Stimulated activated CD4-positive, alpha-beta T cell treated with anti-CD3 and anti-CD28 coated beads, Interleukin-12 subunit alpha, Interleukin-12 subunit beta, amount 100 ng/mL, for 24 hours (primary cell): ENCODE measurements around the gene SPACDR.

Experiments
- DNase-seq, 2 experiments: peaks; one replicate each; pipeline ENCODE4 v3.0.0-alpha.2; 2020; ENCODE audit warnings: low read depth in 2 of 2

SPACDR gene

DNA sequence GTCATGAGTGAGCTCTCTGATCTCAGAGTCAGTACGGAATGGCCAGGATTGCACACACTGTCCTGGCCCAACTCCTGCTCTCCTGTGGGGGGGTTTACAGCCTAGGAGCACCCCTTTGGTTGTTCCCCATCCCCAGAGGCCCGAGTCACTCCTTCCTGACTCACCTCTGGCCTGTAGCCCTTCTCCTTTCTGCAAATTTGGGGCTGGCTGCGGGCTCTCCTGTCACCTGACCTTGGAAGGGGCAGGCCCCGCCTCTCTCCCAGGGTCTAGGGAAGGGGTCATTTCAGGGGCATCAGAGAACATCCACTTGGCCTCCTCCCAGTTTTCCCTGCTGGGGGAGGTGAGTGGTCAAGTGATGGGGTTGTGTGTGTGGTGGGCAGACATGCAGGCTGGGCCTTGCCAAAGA is 21.4 kb upstream of the SPACDR start:
- DNase-seq, result no peak

DNA sequence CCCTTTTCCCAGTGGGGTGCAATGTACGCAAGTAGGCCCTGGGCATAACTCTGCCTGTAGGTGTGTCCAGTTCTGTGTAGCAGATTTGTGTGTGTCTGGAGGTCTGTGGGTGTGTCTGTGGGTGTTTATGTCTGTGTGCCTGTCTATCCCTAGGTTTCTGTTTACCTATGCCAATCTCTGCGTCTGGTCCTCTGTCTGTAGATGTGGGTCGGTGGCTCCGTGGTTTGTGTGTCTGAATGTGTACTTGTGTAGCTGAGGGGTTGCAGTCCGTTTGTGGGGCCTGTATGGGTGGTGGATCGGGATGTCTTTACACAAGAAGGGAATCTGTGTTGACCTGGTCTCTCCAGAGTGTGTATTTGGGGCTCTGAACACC is 20.6 kb upstream of the SPACDR start:
- DNase-seq, result no peak

DNA sequence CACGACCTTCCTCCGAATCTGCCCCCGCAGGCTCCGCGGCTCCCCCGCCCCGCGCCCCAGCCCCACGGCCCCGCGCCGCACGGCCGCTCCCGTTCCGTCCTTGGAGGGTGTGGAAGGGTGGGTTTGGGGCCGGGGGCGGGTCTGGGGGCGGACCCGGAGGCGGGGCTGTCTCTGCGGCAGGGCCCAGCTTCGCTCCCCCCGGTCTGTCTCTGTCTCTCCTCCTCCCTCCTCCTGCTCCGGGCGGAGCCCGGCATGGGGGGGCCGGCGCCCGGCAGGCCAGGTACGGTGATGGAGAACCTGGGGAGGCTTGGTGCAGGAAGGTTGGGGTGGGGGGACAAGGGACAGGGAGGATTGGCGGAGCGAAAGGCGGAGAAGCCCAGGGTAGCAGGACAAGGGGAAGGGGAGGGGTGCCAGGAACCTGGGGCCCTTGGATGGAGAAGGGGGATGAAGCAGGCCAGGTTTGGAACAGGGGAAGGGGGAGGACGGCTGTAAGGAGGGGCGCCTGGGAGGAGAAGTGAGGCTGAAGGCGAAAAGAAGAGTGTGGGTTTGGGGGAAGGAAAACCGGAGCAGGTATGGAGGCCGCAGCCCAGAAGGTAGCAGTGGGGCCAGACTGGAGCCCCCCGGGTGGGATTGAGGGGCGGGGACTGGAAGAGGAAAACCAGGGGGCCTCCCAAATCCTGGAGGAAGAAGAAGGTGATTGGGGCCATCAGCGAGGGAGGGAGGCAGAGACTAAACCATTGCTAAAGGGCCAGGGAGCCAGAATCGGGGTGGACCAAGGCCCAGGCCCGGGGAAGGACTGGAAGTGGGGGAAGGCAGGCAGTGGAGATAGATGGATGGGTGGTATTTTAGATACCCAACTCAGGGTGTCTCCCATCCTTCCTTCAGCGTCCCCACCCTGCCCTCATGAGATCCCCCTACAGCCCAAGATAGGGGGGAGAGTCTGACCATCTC is 19.9 kb upstream of the SPACDR start, which contains the start of gene NYAP1:
Gene NYAP1, plus strand, starts transcription at position 206 of the 951 bp plus-strand sequence. CDS start 1,385 bp downstream, outside the sequence.
- DNase-seq, result peak in 1 of 2 experiments; percentile 37

DNA sequence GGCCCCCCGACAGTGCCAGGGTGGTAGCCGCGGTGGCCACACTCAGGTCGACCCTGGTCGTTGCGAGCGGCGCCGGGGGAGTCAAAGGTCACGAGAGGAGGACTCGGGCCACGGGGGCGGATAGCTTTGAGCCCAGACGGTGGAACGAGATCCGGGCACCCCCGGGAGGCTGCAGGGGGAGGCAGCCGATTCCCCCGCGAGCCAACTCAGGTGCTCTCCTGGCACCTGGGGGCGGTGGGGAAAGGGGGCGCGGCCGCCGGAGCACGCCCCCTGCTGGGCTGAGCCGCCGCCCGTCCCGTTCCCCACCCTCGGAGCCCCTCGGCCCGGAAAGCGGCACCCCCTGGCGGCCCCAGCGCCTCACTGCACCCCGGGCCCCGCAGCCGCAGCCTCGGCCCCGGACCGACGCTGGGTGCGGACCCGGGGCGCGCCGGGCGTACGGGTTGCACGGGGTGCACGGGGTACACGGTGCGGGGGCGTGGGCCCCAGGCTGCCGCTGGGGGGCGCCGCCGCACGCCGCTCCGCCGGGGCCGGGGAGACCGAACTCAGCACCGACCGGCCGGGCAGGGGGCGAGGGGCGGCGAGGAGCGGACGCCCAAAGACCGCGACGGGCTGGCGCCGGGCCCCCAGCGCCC is 19.1 kb upstream of the SPACDR start:
- DNase-seq, result peak; percentile 60 to 77

DNA sequence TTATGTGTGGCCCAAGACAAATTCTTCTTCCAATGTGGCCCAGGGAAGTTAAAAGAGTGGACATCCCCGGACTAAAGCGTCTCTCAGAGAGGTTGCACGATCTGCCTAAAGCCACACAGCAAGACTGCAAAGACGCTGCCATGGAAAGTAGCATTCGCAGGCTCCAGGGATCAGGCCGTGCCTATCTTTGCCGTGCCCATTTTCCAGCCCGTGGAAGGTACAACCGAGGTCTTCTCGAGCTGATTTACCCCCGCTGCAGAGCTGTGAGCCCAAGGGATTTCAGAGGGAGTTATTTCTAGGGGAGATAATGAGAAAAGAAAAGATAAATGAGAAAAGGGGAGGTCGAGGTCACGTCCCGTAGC is 18.6 kb upstream of the SPACDR start:
- no peak for DNase-seq

DNA sequence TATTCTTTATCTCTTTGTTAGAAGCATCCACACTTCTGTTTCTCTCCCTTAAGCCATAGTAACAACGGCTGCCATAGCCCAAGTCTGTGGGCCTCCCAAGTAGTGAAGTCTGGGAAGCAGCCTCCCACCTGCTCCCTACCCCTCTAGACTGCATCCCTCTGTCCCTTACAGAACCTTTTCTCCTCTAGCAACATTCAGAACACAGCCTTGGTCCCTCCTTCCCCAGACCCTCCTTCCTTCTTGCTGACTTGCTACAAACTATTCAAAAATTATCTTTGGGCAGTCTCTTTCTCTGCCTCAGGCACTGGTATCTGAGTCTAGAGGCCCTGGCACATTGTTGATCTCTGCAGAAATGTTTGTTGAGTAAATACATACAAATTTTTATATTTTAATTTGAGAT is 17.4 kb upstream of the SPACDR start:
- DNase-seq, result no peak

DNA sequence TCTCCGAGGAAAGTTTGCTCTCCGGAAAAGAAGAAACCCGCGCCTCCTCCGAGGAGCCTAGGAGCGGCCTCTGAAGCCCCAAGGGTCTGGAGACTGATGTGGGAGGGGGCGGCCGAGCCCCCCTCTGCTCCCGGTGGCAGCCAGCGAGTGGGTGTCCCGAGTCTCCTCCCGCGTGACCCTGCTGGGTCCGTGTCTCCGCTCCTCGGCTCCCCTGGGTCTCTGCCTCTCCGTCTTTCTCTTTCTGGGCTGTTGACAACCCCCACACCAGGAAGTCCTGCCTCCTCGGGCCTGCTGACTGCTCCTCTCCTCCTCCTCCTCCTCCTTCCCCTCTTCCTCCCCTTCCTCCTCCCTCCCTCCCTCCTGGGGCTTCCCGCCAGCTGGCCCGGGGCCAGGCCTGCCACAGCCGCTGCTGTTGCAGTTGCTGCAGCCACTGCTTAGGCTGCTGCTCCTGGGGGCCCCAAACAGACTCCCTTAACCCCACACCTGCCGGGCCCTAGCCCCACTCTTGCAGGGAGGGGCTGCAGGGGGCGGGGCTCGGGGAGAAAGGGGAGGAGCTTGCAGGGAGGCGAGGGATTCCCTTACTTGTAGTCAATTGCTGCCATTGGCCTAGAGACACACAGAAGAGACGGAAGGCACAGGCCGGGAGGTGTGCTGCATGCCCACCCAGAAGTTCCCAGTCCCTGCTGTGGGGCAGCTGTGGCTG is 15.0 kb upstream of the SPACDR start, which contains the start of gene TSC22D4:
Gene TSC22D4, minus strand, starts transcription at position 257 of the 703 bp plus-strand sequence. CDS start 1,176 bp downstream, outside the sequence.
- peak; percentile 74 to 87 for DNase-seq

DNA sequence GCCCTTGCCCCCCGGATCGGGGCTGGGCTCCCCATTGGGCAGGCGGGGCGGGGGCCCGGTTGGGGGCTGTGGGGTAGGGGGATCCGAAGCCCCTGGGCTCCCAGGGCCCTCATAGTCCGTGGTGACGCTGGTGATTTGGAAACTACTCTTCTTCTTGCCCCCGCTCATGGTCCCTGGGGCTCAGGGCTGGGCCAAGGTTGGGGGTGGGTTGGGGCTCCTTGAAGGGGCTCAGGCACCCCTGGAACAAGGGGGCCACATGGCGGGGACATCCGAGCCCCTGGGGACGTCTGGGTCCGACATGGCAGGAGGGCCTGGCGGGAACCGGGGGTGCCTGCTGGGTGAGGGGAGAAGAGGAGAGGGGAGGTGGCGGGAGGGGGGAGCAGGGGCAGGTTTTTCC is 13.8 kb upstream of the SPACDR start:
- no peak for DNase-seq

DNA sequence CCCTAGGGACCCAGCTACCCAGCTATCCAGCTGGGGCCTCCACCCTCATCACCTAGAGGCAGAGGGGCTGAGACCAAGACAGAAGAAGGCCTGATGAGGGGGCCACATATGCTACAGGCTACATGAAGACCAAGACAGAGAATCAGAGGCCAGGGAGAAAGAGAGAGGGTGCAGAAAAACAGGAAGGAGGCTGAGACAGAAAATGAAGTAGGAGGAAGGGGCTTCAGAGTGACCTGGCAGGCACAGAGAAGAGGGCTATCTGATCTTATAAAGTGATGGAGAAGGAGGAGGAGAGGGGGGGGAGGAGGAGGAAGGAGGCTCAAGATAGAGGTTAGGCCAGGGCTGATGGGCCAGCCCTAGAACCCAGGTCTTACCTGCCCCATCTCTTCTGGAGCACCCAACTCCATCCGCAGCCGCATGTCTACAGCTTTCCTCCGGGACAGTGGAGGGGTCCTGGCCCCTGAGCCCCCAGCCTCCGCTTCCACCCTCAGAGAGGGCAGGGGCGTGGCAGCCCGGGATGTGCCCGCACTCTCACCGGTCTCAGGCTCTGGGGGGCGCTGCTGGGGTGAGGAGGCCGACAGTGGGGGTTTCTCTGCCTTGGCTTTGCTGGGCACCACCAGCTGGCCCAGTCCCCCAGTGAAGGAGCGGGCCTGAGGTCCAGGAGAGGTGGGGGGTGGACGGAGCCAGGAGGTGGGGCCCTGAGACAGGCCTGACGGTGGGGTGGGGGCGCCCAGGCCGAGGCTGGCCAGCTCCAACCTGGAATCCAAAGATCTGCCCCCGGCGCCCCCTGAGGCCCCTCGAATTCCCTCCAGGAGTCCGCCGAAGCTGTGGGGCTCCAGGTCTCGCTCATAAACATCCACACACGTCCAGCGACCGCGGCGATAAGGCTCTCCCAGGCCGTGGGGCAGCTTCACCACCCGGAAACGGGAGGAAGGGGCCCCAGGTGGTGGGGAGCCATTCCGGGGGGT is 13.1 kb upstream of the SPACDR start:
- peak in 1 of 2 experiments; percentile 34 for DNase-seq

DNA sequence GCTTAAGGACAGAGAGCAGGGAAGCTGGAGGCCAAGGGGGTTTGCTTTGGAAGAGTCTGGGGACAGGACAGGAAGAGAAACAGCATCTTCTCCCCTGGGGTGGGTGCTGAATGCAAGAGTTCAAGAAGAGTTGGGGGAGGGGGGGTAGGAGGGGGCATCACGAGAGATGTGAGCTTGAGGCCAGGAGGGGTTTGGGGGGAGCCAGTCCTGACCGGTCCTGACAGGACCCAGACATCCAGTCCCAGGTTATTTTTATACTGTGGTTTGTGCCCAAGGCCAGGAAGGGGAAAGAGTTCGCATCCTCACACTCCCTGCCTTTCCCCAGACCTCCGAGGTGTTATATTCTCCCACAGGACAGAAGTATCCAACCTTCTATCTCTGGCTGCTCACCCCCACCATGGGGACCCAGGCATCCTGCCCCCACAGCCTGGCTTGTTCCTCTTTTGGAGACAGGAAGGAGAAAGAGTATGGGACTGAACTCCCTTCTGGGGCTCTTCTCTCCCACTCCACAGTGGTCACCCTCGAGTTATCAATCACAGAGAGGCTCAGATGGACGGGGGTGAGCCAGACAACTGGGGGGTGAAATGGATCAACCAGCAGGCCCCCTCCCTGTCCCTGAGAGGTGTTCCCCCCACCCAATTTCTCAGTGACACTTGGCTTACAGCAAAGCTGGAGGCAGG is 12.2 kb upstream of the SPACDR start:
- no peak for DNase-seq

DNA sequence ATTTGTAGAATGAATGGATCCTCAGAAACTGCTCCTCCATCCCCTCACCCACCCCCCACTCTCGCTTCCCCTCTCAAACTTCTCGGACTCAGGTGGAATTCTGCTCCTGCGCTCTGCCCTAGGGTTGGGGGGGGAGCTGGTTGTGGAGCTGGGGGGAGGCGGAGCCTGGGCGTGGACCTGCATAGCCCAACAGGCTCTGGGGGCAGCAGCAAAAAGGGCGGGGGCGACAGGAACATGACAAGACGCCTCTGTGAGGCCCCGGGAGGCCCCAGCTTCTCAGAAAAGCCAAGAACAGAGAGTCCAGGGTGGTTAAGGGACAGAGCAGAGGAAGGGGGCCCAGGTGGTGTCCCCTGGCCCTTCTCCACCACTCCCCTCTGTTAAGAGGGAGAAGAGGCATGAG is 11.5 kb upstream of the SPACDR start:
- DNase-seq, result no peak

DNA sequence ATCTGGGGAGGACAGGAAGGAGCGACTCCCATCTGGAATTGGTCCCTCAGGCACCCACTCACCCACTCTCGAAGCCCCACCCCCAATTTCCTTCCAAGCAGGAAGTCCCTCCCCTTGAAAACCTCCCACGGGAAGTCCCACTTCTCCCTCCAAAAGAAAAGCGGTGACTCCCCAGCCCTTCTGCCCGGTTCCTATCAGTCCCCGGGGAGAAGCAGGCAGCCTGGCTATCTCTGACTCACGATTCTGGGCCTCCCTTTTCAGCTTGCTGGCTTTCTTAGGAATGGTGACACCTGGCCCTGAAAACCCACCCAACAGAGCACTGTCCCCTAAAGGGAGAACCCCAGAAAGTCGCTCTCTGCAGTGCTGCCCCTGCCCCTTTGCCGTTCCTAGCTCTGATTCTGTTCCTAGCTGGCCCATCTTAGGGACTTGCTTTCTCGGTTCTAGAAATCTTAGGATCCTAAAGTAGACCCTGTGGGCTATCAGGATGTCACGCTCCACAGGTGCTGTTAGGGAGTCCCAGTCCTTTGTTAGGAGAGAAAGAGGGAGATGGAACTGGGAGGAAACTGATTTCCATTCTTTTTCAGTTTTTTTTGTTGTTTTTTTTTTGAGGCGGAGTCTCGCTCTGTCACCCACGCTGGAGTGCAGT is 8.9 kb upstream of the SPACDR start:
- DNase-seq, result no peak

DNA sequence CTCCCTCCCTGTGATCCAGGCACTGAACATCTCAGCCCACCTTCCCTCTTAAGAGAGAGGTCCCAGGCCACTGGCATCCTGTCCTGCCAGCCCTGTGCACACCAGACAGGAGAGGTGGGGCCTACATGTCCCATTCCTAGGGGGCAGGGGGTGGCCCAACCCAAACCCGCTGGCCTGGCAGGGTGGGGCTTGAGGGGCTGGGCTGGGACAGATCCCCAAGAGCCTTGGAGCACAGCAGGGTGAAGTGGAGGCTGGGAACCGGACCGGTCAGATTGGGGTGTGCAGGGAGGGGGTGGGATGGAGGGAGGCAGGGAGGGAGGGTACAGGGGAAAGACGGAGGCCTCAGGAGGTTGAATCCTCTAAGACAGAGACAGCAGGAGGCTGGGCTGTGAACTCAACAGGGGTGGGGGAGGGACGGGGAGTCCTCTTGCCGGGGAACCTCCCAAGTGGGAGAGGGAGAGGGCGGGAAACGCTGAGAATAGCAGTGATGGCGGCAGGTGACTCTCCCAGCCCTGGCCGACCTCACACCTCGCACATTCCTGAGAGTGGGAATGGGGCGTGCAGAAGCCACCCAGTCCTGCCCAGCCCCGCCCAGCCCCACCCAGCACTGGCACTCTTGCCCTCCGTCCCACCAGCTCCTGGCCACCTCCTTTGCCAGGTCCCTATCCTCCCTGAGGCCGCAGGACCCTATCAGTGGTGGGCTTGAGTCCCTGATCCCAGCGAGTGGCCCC is 8.2 kb upstream of the SPACDR start:
- no peak for DNase-seq

DNA sequence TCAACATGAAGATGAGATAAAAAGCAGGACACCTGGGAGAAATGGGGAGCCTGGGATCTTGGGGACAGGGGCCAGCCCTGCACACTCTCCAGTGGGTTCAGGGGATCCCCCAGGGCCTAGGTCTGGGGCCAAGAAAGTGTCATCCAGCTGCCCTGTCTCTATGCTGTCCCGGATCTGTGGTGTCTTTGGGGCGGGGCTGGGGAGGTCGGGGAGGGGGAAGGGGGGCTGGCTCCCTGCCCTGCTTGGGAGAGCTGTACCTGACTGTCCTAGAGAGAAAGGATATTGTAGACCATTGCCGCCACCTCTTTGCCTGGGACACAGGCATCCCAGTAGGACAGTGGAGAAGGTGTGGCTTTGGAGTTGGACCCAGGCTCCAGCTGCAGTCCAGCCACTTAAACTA is 7.0 kb upstream of the SPACDR start:
- no peak for DNase-seq

DNA sequence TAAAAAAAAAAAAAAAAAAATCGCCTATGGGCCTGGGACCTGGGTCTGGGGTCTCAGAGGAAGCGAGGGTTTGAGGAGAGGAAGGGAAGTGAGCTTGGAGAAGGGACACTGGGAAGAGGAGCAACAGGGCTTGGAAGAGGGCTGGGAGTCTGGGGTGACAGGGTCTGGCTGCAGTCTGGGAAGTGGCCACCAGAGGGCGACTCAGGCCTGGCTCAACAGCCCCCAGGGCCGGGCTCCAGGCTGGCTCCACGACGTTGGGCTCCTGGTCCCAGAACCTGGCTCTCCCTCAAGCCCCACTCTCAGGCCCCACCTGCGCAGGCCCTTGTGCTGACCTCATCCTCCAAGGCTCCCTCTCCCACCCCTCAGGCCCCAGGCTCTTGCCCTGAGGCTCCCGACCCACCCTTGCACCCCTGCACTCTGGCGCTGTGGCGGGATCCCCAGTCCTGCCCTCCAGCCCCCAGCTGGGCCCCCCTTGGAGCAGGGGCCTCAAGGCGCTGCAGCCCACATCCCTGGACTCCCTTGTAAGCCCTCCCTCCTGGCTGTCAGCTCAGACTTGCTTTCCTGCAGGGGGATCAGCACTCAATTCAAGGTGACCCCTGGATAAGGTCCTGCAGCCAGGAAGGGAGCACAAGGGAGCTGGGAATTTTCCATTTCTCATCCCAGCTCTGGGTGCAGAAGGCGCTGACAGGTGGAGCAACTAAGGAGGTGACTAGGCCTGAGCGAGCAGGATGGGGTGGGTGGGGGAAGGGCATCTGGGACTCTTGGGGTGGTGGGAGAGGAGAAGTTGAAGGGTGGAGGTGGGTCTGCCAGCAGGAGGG is 5.4 kb upstream of the SPACDR start:
- peak; percentile 70 to 84 for DNase-seq

DNA sequence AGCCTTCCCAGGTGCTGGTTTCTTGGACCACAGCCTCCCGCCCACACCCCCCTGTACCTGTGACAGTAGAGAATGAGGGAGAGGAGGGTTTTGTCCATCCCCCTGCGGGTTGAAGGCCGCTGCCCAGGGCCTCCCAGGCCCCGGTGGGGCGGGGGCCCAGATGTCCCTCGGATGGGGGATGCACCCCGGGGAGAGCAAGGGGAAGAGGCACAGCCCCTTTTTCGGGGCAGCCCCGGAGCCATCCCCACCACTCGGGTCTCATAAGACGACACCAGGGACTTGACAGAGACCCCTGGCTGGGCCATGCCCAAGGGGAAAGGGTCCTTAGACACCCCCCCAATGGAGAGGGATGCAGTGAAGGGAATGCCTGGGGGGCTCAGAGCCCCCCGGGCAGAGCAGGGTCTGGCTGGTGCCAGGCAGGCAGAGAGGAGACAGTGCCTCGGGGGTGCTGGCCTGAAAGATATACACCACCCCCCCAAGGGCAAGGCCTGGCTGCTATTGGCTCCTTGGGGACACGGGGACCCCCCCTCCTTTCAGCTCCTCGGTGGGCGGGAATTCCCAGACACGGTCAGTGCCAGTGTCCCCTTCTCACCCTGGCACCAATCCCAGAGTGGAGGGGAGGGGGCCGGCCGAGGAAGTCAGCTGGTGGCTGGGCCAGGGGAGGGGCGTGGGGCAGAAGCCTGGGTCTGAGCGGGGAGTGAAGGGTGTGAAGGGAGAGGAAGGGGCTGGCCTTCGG is 3.7 kb upstream of the SPACDR start:
- DNase-seq, result no peak

DNA sequence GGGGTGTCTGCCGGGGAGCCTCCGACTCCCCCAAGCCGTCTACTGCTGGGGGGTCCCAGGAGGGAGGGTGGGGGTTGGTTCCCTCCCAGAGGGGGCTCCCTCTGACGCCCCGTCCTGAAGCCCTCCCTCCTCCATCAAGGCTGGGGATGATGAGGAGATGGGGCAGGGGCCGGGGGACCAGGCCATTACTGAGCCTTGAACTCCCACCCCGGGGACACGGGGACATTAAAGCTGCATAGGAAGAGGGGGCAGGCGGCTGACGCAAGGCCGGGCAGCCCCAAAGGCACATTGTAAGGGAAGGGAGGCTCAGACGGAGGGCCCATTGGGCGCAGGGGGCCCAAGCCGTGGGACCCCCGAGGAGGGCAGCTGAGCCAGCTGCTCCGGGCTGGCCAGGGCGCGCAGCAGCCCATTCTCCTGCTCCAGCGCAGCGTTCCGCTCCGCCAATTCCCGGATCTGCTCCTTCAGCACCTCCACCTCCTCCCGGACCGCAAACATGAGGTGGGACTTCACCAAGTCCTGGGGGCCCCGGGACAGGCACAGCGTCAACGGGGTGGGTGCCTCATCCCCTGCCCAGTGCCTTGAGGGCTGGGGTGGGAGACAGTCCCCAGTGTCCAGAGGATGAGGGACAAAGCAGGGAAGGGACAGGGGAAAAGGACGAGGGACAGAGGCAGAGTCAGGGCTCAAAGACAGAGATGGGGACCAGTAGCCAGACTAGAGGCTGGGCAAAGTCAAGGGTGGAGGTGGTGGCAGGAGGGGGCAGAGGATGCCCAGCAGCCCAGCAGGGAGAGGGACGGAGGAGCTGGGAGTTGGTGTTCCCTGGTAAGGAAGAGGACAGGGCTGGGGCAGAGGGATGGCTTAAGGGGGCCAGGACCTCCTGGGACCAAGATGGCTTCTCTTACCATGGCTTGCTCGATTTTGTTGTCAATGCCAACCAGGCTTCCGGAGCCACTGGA is 2.9 kb upstream of the SPACDR start:
- DNase-seq, result no peak
